HG03378 (cell line): ENCODE measurements around the gene ROS1.

Experiments used
- ATAC-seq: cut with Tn5 transposase; IDR thresholded peaks from one replicate; pipeline ENCODE4 v1.9.1; 2021; ENCODE audit warnings: mild to moderate bottlenecking, moderate library complexity; ENCODE audit not compliant: unreplicated experiment

Gene ROS1

GRCh38 chr6:117311726-117312125 is 114.0 kb downstream of the ROS1 start:
- ATAC-seq: no peak

DNA sequence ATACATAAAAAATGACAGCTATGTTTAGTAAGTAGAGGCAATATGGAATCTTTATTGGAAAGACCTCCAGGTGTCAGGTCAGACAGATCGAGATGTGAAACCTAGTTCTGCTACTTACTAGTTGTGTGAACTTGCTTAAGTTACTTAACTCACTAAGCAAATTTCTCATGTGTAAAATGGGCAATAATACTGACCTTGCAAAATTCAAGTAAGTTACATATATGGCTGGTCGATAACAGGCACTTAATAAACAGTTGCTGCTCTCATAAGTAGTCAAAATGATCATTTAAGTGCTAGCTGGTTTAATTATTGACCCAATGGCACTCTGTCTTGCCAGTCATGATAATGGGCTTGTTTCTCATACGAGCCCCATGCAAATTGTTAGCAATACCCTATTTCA is 114.4 kb downstream of the ROS1 start:
- ATAC-seq: no peak

GRCh38 chr6:117309611-117310010 is 116.1 kb downstream of the ROS1 start:
- ATAC-seq: no peak

GRCh38 chr6:117309069-117309468 is 116.7 kb downstream of the ROS1 start:
- ATAC-seq: no peak

DNA sequence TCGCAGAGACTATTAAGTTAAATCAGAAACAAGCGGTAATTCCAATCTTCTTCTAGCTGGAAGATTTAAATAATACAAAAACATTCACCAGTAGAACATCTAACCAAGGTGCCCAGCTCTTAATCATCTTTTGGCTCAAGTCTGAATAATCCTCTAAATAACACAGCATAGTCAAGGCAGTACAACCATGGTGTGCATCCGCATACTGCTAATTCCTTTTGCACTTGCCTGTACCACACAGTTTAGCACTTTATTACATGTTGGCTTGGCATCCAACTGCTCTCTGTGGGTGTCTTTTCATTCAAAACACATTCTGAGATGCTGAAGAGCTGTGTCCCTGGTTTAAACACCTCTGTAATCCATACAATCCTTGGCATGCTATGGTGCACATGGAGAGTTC is 118.1 kb downstream of the ROS1 start:
- ATAC-seq: no peak

DNA sequence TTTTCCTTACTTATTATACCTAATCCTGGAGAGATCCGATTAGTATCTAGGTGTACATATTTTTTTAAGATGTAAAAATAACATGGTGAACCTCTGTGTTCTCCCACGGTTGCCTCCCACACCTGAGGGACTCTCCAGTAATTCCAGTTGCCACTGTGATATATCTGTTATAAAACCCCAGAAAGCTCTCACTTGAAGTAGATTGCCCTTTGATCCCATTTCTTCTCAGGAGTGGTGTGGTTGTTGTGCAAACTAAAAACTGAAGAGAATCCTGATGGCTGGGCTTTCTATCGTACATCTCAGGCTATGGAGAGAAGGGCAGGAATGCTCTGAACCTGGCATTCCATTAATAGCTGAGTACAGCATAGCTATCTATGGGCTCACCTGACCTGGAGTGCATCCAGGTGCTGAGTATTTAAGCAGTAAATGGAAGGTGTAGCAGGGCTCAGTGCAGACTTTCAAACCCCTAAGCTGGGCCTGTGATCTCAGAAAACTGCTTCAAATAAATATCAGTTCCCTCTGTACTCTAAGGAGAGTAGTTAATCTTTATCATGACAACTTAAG is 119.4 kb downstream of the ROS1 start:
- no peak for ATAC-seq

- no peak for ATAC-seq
Measured at GRCh38 chr6:117304446-117304845, 121.3 kb downstream of the ROS1 start.

- no peak for ATAC-seq
Measured at GRCh38 chr6:117303323-117303722, 122.4 kb downstream of the ROS1 start.

DNA sequence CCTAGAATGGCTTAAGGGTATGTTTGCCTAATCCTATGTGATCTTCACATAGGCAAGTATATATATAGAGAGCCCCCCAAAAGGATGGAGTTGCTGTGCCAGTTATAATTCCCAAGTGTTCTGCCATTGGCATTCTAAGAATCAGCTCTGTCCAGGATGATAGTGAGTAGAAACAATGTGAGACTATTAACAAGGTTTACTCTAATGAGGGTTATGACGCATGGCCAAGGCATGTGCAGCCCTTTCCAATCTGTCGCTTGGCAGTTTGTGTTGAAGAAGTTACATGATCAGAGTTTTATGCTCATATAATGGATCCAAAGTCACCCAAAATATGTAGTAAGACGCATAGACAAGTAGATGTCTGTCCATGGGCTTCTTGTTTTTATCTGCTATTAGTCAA is 126.8 kb downstream of the ROS1 start:
- no peak for ATAC-seq

- no peak for ATAC-seq
Measured at GRCh38 chr6:117290173-117290846, 135.4 kb downstream of the ROS1 start.

GRCh38 chr6:117288083-117288715 is 137.5 kb downstream of the ROS1 start:
- ATAC-seq: no peak

DNA sequence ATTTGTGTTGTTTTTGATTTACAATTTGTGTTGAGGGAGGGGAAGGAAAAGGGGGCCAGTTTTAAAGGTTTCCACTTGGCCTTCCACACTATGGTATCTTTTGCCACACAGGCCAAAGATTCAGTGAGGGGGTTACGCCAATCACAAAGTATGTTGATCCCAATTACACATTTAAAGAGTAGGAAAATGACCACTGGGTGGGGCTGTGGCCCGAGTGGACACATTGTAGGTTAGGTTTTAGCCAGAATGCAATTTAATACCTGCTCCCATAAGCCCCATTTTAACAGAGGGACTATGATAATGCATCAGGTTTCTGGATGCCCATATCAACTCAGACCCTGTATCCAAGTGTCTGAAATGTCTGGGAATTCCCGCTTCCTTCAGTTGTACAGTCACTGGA is 144.8 kb downstream of the ROS1 start:
- ATAC-seq: no peak

GRCh38 chr6:117276778-117277316 is 148.9 kb downstream of the ROS1 start:
- no peak for ATAC-seq

GRCh38 chr6:117275711-117276110 is 150.0 kb downstream of the ROS1 start:
- ATAC-seq: no peak

DNA sequence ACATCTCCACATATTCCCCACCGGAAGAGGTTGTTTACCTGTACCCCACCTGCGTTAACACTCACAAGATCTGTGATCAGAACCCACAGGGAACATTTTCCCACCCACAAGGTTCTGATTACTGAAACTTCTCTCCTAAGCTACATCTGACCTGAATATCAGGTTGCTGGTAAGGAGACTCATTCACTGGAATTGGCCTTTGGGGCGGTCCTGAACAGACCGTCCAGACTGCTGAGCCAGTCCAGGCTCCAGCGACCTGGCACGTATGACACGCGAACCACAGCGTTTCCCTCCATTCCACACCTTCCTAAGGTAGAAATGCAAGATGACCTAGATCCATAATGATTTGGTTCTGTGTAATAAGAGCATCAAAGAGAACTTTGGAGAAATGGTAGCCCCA is 150.5 kb downstream of the ROS1 start:
- no peak for ATAC-seq

- ATAC-seq: no peak
Measured at GRCh38 chr6:117272891-117273290, 152.9 kb downstream of the ROS1 start.

DNA sequence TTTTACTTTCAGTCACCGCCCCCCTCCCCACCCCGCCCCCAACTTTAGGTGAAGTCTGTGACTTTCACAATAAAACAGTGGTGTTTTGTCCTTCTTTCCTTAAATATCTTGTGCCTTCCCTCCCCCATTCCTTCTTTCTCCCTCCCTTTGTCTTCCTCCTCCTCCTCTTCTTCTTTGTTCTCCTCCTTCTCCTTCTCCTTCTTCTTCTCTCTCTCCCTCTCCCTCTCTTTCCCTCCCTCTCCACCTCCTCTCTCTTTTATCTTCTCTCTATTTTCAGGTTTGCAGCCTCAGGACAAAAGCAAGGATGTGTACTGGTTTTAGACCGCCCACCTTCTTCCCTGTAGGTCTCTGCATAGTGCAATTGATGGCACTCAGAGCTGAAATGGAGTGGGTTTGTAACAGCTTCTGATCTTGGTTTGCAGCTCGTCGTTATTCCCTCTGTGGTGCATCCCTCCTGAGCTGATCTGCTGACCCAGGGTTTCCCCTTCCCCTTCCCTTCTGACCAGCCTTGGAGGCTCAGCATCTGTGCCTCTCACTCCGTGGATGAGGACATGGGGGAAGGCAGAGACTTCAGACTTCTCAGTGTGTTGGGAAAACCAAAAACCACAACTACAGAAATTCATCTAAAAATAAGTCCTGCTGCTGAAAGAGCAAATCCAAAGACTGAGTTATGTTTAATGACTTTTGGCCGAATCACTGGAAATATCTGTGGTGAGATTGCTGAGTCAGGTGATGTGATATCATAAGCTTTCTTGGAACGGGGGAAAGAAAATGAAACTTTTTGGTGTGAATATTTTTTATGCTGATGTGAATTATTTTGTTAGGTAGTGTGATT is 153.5 kb downstream of the ROS1 start:
- no peak for ATAC-seq

DNA sequence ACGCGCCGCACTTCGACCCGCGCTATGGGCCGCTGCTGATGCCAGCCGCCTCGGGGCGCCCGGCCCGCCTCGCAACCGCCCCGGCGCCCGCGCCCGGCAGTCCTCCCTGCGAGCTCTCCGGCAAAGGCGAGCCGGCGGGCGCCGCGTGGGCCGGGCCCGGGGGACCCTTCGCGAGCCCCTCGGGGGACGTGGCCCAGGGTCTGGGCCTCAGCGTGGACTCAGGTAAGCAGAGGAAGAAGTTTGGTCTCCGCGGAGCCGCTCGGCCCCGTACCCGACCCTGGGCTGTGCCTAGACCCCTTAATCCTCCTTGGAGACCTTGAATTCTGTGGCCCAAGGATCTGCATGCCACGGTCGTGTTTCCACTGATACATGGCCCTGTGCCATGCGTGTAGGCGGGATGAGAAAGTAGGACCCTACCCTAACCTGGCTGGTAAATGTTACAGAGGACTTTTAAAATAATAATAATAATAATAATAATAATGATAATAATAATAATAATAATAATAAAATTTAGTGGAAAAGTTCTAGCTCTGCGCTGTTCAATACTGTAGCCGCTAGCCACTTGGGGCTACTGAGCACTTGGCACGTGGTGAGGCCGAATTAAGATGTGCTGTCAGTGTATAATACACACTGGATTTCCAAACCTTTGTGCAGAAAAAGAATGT is 154.8 kb downstream of the ROS1 start:
- no peak for ATAC-seq

GRCh38 chr6:117270055-117270842 is 155.5 kb downstream of the ROS1 start:
- ATAC-seq: no peak

DNA sequence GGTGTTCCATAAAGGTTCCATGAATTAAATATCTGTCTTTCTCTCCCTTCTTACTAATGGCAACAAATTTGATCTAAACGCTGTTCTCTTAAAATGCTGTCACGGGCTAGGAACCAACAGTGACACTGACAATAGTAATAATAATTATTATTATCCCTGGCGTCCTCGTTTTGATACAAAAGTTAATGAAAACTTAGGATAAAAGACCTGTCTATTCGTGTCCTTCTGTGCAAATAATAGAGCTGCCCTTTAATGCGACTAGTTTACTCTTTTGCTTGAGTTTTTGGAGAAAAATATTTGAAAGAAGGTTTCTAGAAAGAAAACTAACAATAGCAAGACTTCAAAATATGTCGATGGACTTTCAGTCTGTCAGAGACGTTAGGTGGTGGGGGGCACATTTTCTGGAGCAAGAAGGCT is 156.1 kb downstream of the ROS1 start:
- ATAC-seq: no peak
